Measurements from ENCODE around the gene STK24. TPM values are rescaled to one million over a fixed set of nuclear protein-coding genes. Genes with fewer than 3 reads are reported as not detected.

The STK24 gene
- total and polyA plus RNA-seq, 2 of the 4 experiments (the other 2 are of a cell fraction): 29.2 to 43.4 TPM

GRCh38 chr13:98523455-98524102 is 53.3 kb downstream of the STK24 start:
- Histone ChIP-seq H2AFZ (replicated peaks; ENCODE audit: low read length, poor library complexity) (no peak overlapping the region), H2AK9ac (replicated peaks; ENCODE audit: low read depth, low read length, poor library complexity) (no peak overlapping the region), H3K9ac (ENCODE audit: low read depth, low read length) (no peak overlapping the region), H3K36me3 (ENCODE audit: control insufficient read depth, insufficient read depth, low read length) (peaks cover 2% of the 10 kb centered on the region), H3K9me1 (ENCODE audit: insufficient read depth, low read length) (peaks cover 51% of the 10 kb centered on the region), H4K5ac (ENCODE audit: low read depth, low read length) (no peak overlapping the region), H3K56ac (ENCODE audit: extremely low read depth, insufficient read depth, low read length) (no peak overlapping the region), H4K20me1 (ENCODE audit: insufficient read depth, low read length) (peaks cover 95% of the 10 kb centered on the region), H3K18ac (ENCODE audit: low read depth, low read length) (no peak overlapping the region), H2AK5ac (ENCODE audit: low read depth, low read length) (no peak overlapping the region), H3K9me3 (ENCODE audit: control insufficient read depth, insufficient read depth, low read length) (no peaks in the 10 kb centered on the region), H3K4ac (ENCODE audit: low read depth, low read length) (no peak overlapping the region), H3K4me2 (ENCODE audit: low read depth, low read length) (no peak overlapping the region), H3K27ac (ENCODE audit: insufficient read depth, low read length) (no peak overlapping the region), H3K27me3 (ENCODE audit: control insufficient read depth, insufficient read depth, low read length) (no peaks in the 10 kb centered on the region), H3K79me1 (ENCODE audit: low read depth in 1 of 2, low read length in 2 of 2) (peaks cover 60 to 95% of the 10 kb centered on the region in 2 experiments), H4K8ac (ENCODE audit: low read depth in 2 of 2, low read length in 2 of 2) (no peak overlapping the region), H3K4me1 (ENCODE audit: control insufficient read depth, insufficient read depth, low read length) (peaks cover 18% of the 10 kb centered on the region), H2BK5ac (ENCODE audit: low read depth, low read length, poor library complexity, severe bottlenecking) (no peak overlapping the region), H2BK20ac (ENCODE audit: low read depth, low read length) (no peak overlapping the region), H3K23ac (ENCODE audit: low read depth, low read length) (no peak overlapping the region), H2BK15ac (ENCODE audit: low read depth, low read length) (no peak overlapping the region), H2BK120ac (ENCODE audit: low read depth, low read length) (no peak overlapping the region), H3K4me3 (ENCODE audit: insufficient read depth, low read depth, low read length) (no peak overlapping the region), H4K91ac (ENCODE audit: insufficient read depth, low read depth, low read length) (no peak overlapping the region), H3K14ac (replicated peaks; ENCODE audit: low read depth, low read length) (no peak overlapping the region)
- dilution Hi-C loops (cut with HindIII; ENCODE audit: low sequenced_read_pairs, unreplicated experiment): no loop called here
- POLR2A ChIA-PET (ENCODE audit: unreplicated experiment): no interaction called here
- TF ChIP-seq BHLHE40 (IDR thresholded peaks at IDR 0.05; ENCODE audit: low read depth, low read length) (no peak), RFX5 (IDR thresholded peaks at IDR 0.05; ENCODE audit: low read depth, low read length) (no peak), MXI1 (IDR thresholded peaks at IDR 0.05; ENCODE audit: borderline replicate concordance, low read depth, low read length) (no peak), CTCF (conservative IDR thresholded peaks at IDR 0.05; ENCODE audit: low read depth, low read length) (no peak), POLR2A (IDR thresholded peaks at IDR 0.05; ENCODE audit: low read depth, low read length) (no peak), USF2 (IDR thresholded peaks at IDR 0.05; ENCODE audit: low read depth, low read length) (no peak), FOS (IDR thresholded peaks at IDR 0.05; ENCODE audit: low read depth, low read length) (no peak), MAZ (IDR thresholded peaks at IDR 0.05; ENCODE audit: borderline replicate concordance, low read depth, low read length) (no peak), ELK1 (IDR thresholded peaks at IDR 0.05; ENCODE audit: borderline replicate concordance, low read depth, low read length) (no peak)
- intact Hi-C loops (cut with micrococcal nuclease): no loop called here
- ATAC-seq (ENCODE audit: low read depth) (no peak), DNase-seq (no peak)
- no TSS peak for BruUV-seq (replicated peaks)
- in situ Hi-C loops (cut with MboI; ENCODE audit: low sequenced_read_pairs): no loop called here
- 95% methylated on average over 9 of the region's 16 CpGs; no CpG with 5 or more reads in 1 of the 2 experiments for WGBS, 2 experiments (ENCODE audit: extremely low coverage in 2 of 2, insufficient read length in 1 of 2)
- CTCF ChIA-PET: no interaction called here
